ENCODE measurements around the gene WIPF3.

GRCh38 chr7:29852457-29852856, 46.1 kb downstream of the WIPF3 start:
- TF ChIP-seq CTCF (IDR thresholded peaks at IDR 0.05) (no peak), EP300 (IDR thresholded peaks at IDR 0.05) (no peak), POLR2AphosphoS5 (IDR thresholded peaks at IDR 0.05) (no peak), POLR2A (IDR thresholded peaks at IDR 0.05) (no peak)

Measured in stomach (tissue), 4 donors.